WTC11 (cell line): Measurements from ENCODE around the gene KCNV2. TPM values are rescaled to one million over a fixed set of nuclear protein-coding genes. Genes with fewer than 3 reads are reported as not detected.

Source experiments
- ATAC-seq: fragments of 200-7000 bp; cut with Tn5 transposase; 2 replicates; pipeline ENCODE4 v1.10.0; 2021; ENCODE audit warnings: mild to moderate bottlenecking, moderate library complexity
- CTCF ChIA-PET: fragments of 300-600 bp; sonication (Branson Sonifier 250); formaldehyde crosslinking; loops from one replicate; lab custom pipeline; 2021; ENCODE audit warnings: antibody characterized with exemption; lab: Charles Lee
- POLR2A ChIA-PET: fragments of 350-600 bp; sonication (Branson Sonifier 250); formaldehyde crosslinking; loops from one replicate; lab custom pipeline; 2021; ENCODE audit warnings: antibody characterized with exemption; lab: Charles Lee
- DNase-seq: peaks from one replicate; pipeline ENCODE4 v3.0.0; 2021; ENCODE audit warnings: low spot score
- H3K27ac Mint-ChIP-seq: 2 replicates; pipeline ENCODE4 v1.8.0; 2021; ENCODE audit warnings: mixed read lengths
- H3K27me3 Mint-ChIP-seq: 2 replicates; pipeline ENCODE4 v1.8.0; 2021; ENCODE audit warnings: low read depth, mild to moderate bottlenecking, moderate library complexity, mixed read lengths
- H3K36me3 Mint-ChIP-seq: 2 replicates; pipeline ENCODE4 v1.8.0; 2021; ENCODE audit warnings: mixed read lengths
- H3K4me1 Mint-ChIP-seq: 2 replicates; pipeline ENCODE4 v1.8.0; 2022; ENCODE audit warnings: mixed read lengths
- H3K4me3 Mint-ChIP-seq: 2 replicates; pipeline ENCODE4 v1.8.0; 2021; ENCODE audit warnings: mild to moderate bottlenecking, moderate library complexity, mixed read lengths
- H3K9me3 Mint-ChIP-seq: 2 replicates; pipeline ENCODE4 v1.8.0; 2021; ENCODE audit warnings: mixed read lengths
- AR ChIP-seq: fragments of 250-450 bp; sonication (Bioruptor Pico); IDR thresholded peaks from 2 replicates; pipeline ENCODE4 v1.9.0; 2021; ENCODE audit warnings: mild to moderate bottlenecking
- CDX4 ChIP-seq: fragments of 250-450 bp; sonication (Bioruptor Pico); IDR thresholded peaks from 2 replicates; pipeline ENCODE4 v1.9.0; 2021; ENCODE audit warnings: moderate library complexity, mild to moderate bottlenecking, inconsistent platforms, borderline replicate concordance
- CREM ChIP-seq: sonication (generic); formaldehyde crosslinking; IDR thresholded peaks from 2 replicates; pipeline ENCODE4 v1.8.1; 2022; ENCODE audit warnings: mild to moderate bottlenecking, missing genetic modification reagents, moderate library complexity
- EMX1 ChIP-seq: fragments of 250-450 bp; sonication (Bioruptor Pico); IDR thresholded peaks from 2 replicates; pipeline ENCODE4 v1.8.0; 2021; ENCODE audit warnings: mild to moderate bottlenecking
- ESRRA ChIP-seq: sonication (generic); formaldehyde crosslinking; IDR thresholded peaks from 2 replicates; pipeline ENCODE4 v1.8.1; 2022; ENCODE audit warnings: mild to moderate bottlenecking, missing genetic modification reagents, borderline replicate concordance
- GABPB1 ChIP-seq: sonication (generic); formaldehyde crosslinking; IDR thresholded peaks from 2 replicates; pipeline ENCODE4 v1.8.1; 2023; ENCODE audit warnings: mild to moderate bottlenecking, missing genetic modification reagents
- GTF2I ChIP-seq: fragments of 250-450 bp; sonication (Bioruptor Pico); conservative IDR thresholded peaks from 2 replicates; pipeline ENCODE4 v1.4.0; 2021; ENCODE audit warnings: mild to moderate bottlenecking
- IRF2 ChIP-seq: sonication (generic); formaldehyde crosslinking; IDR thresholded peaks from 2 replicates; pipeline ENCODE4 v1.8.0; 2022; ENCODE audit warnings: low read depth, missing genetic modification reagents, borderline replicate concordance
- JAZF1 ChIP-seq: fragments of 250-450 bp; sonication (Bioruptor Pico); IDR thresholded peaks from 2 replicates; pipeline ENCODE4 v1.9.0; 2021; ENCODE audit warnings: moderate library complexity, mild to moderate bottlenecking, inconsistent platforms
- KAT7 ChIP-seq: sonication (generic); formaldehyde crosslinking; IDR thresholded peaks from 2 replicates; pipeline ENCODE4 v1.8.1; 2023; ENCODE audit warnings: missing genetic modification reagents, mild to moderate bottlenecking, borderline replicate concordance
- NFATC4 ChIP-seq: fragments of 250-450 bp; sonication (Bioruptor Pico); IDR thresholded peaks from 2 replicates; pipeline ENCODE4 v1.9.0; 2021; ENCODE audit warnings: mild to moderate bottlenecking
- NFYB ChIP-seq: sonication (generic); formaldehyde crosslinking; conservative IDR thresholded peaks from 2 replicates; pipeline ENCODE4 v1.8.0; 2022; ENCODE audit warnings: low read depth, missing genetic modification reagents
- NR2C2 ChIP-seq: sonication (generic); formaldehyde crosslinking; IDR thresholded peaks from 2 replicates; pipeline ENCODE4 v1.8.0; 2022; ENCODE audit warnings: mild to moderate bottlenecking, missing genetic modification reagents
- PREB ChIP-seq: sonication (generic); formaldehyde crosslinking; IDR thresholded peaks from 2 replicates; pipeline ENCODE4 v1.8.1; 2022; ENCODE audit warnings: mild to moderate bottlenecking, missing genetic modification reagents, moderate library complexity, borderline replicate concordance
- PRRX2 ChIP-seq: fragments of 250-450 bp; sonication (Bioruptor Pico); IDR thresholded peaks from 2 replicates; pipeline ENCODE4 v1.8.0; 2021; ENCODE audit warnings: mild to moderate bottlenecking
- SP1 ChIP-seq: sonication (generic); formaldehyde crosslinking; conservative IDR thresholded peaks from 2 replicates; pipeline ENCODE4 v1.8.1; 2022; ENCODE audit warnings: missing genetic modification reagents
- TCF7 ChIP-seq: sonication (generic); formaldehyde crosslinking; IDR thresholded peaks from 2 replicates; pipeline ENCODE4 v1.8.0; 2022; ENCODE audit warnings: mild to moderate bottlenecking, low read depth, missing genetic modification reagents, moderate library complexity
- TEAD1 ChIP-seq: sonication (generic); formaldehyde crosslinking; IDR thresholded peaks from 2 replicates; pipeline ENCODE4 v1.8.0; 2022; ENCODE audit warnings: mild to moderate bottlenecking, missing genetic modification reagents
- ZBTB21 ChIP-seq: sonication (generic); formaldehyde crosslinking; IDR thresholded peaks from 2 replicates; pipeline ENCODE4 v1.8.1; 2023; ENCODE audit warnings: mild to moderate bottlenecking, missing genetic modification reagents, borderline replicate concordance
- ZNF138 ChIP-seq: sonication (generic); formaldehyde crosslinking; conservative IDR thresholded peaks from 2 replicates; pipeline ENCODE4 v1.8.1; 2022; ENCODE audit warnings: mild to moderate bottlenecking, moderate library complexity, missing genetic modification reagents
- ZNF317 ChIP-seq: sonication (generic); formaldehyde crosslinking; IDR thresholded peaks from 2 replicates; pipeline ENCODE4 v1.8.1; 2023; ENCODE audit warnings: low read depth, mild to moderate bottlenecking, moderate library complexity, missing genetic modification reagents, borderline replicate concordance
- ZNF671 ChIP-seq: fragments of 250-450 bp; sonication (Bioruptor Pico); IDR thresholded peaks from 2 replicates; pipeline ENCODE4 v1.8.0; 2021; ENCODE audit warnings: mild to moderate bottlenecking
- total RNA-seq: library from RNA; stranded (reverse); gene quantifications from 3 replicates; pipeline ENCODE4 v1.2.3, GENCODE V29; 2021
- TF ChIP-seq, protein P1 (sequence below): sonication (generic); formaldehyde crosslinking; IDR thresholded peaks from 2 replicates; pipeline ENCODE4 v1.8.1; 2022; ENCODE audit warnings: mild to moderate bottlenecking, moderate library complexity, missing genetic modification reagents
- TF ChIP-seq, protein P2 (sequence below): sonication (generic); formaldehyde crosslinking; IDR thresholded peaks from 2 replicates; pipeline ENCODE4 v1.8.0; 2022; ENCODE audit warnings: missing genetic modification reagents
- TF ChIP-seq, protein P3 (sequence below): fragments of 250-450 bp; sonication (Bioruptor Pico); IDR thresholded peaks from 2 replicates; pipeline ENCODE4 v1.8.0; 2021; ENCODE audit warnings: mild to moderate bottlenecking
- TF ChIP-seq, protein P4 (sequence below): sonication (generic); formaldehyde crosslinking; IDR thresholded peaks from 2 replicates; pipeline ENCODE4 v1.8.1; 2023; ENCODE audit warnings: mild to moderate bottlenecking, missing genetic modification reagents, moderate library complexity

The KCNV2 gene
- total RNA-seq, 1 experiment from 2014 or later: not detected

DNA sequence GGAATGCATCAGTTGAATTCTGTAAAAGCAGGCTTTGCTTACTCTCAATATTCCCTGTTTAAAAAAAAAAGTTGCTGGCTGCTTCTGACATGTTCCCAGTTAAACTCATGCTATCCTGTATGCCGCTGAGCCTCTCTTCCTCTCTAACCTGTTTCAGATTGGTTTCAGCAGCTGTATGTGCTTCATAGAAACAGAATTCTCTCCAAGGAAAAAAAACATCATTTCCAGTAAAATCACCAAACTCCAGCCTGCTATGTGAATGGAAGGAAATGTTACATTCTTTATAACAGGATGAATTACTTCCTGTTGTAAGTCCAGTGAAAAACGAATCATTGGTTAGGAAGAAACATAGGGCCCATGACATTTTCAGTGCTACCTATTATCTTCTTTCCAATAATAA, 25.7 kb upstream of the KCNV2 start:
- no peaks in the 10 kb centered on the region for H3K9me3 Mint-ChIP-seq
- ATAC-seq: no peak
- H3K27ac Mint-ChIP-seq: no peak overlapping the region
- H3K4me1 Mint-ChIP-seq: peaks cover 4% of the 10 kb centered on the region
- TF ChIP-seq ZNF671 (CRISPR knock-in tag) (no peak), SP1 (CRISPR knock-in tag) (no peak), ESRRA (CRISPR knock-in tag) (no peak), TCF7 (CRISPR knock-in tag) (no peak), GTF2I (no peak), KAT7 (CRISPR knock-in tag) (no peak), EMX1 (CRISPR knock-in tag) (no peak), ZNF317 (CRISPR knock-in tag) (no peak), TEAD1 (CRISPR knock-in tag) (no peak), PREB (CRISPR knock-in tag) (no peak), GABPB1 (CRISPR knock-in tag) (no peak), NFATC4 (no peak), NR2C2 (CRISPR knock-in tag) (no peak), ZNF138 (no peak), NFYB (no peak), CREM (CRISPR knock-in tag) (no peak)
- TF ChIP-seq, protein P1, sequence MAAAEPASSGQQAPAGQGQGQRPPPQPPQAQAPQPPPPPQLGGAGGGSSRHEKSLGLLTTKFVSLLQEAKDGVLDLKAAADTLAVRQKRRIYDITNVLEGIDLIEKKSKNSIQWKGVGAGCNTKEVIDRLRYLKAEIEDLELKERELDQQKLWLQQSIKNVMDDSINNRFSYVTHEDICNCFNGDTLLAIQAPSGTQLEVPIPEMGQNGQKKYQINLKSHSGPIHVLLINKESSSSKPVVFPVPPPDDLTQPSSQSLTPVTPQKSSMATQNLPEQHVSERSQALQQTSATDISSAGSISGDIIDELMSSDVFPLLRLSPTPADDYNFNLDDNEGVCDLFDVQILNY: no peak
- TF ChIP-seq, protein P2, sequence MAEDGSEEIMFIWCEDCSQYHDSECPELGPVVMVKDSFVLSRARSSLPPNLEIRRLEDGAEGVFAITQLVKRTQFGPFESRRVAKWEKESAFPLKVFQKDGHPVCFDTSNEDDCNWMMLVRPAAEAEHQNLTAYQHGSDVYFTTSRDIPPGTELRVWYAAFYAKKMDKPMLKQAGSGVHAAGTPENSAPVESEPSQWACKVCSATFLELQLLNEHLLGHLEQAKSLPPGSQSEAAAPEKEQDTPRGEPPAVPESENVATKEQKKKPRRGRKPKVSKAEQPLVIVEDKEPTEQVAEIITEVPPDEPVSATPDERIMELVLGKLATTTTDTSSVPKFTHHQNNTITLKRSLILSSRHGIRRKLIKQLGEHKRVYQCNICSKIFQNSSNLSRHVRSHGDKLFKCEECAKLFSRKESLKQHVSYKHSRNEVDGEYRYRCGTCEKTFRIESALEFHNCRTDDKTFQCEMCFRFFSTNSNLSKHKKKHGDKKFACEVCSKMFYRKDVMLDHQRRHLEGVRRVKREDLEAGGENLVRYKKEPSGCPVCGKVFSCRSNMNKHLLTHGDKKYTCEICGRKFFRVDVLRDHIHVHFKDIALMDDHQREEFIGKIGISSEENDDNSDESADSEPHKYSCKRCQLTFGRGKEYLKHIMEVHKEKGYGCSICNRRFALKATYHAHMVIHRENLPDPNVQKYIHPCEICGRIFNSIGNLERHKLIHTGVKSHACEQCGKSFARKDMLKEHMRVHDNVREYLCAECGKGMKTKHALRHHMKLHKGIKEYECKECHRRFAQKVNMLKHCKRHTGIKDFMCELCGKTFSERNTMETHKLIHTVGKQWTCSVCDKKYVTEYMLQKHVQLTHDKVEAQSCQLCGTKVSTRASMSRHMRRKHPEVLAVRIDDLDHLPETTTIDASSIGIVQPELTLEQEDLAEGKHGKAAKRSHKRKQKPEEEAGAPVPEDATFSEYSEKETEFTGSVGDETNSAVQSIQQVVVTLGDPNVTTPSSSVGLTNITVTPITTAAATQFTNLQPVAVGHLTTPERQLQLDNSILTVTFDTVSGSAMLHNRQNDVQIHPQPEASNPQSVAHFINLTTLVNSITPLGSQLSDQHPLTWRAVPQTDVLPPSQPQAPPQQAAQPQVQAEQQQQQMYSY (CRISPR knock-in tag): no peak
- ChIA-PET CTCF (no interaction called here), POLR2A (no interaction called here)
- no peaks in the 10 kb centered on the region for H3K27me3 Mint-ChIP-seq
- no peak for DNase-seq
- H3K4me3 Mint-ChIP-seq: no peak overlapping the region
- no peaks in the 10 kb centered on the region for H3K36me3 Mint-ChIP-seq

- DNase-seq (no peak), ATAC-seq (no peak)
- POLR2A ChIA-PET: no interaction called here
- no peaks in the 10 kb centered on the region for H3K36me3 Mint-ChIP-seq
- H3K4me3 Mint-ChIP-seq: no peak overlapping the region
- no peaks in the 10 kb centered on the region; the same call in 1 of the 2 replicates for H3K9me3 Mint-ChIP-seq
- no peaks in the 10 kb centered on the region for H3K4me1 Mint-ChIP-seq
- CTCF ChIA-PET: interaction anchor here (0.8 kb wide), 1 partner anchor 570 kb away, joined by 3 read pairs; no protein-coding TSS in a partner anchor
- no peak overlapping the region for H3K27ac Mint-ChIP-seq
- H3K27me3 Mint-ChIP-seq: no peaks in the 10 kb centered on the region
- TF ChIP-seq, protein P3, sequence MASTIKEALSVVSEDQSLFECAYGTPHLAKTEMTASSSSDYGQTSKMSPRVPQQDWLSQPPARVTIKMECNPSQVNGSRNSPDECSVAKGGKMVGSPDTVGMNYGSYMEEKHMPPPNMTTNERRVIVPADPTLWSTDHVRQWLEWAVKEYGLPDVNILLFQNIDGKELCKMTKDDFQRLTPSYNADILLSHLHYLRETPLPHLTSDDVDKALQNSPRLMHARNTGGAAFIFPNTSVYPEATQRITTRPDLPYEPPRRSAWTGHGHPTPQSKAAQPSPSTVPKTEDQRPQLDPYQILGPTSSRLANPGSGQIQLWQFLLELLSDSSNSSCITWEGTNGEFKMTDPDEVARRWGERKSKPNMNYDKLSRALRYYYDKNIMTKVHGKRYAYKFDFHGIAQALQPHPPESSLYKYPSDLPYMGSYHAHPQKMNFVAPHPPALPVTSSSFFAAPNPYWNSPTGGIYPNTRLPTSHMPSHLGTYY (CRISPR knock-in tag): no peak
- TF ChIP-seq IRF2 (CRISPR knock-in tag): no peak
- TF ChIP-seq JAZF1 (CRISPR knock-in tag): no peak
- TF ChIP-seq CDX4 (CRISPR knock-in tag): no peak
- no peak for TF ChIP-seq ZNF671 (CRISPR knock-in tag)
- no peak for TF ChIP-seq PRRX2
- TF ChIP-seq EMX1 (CRISPR knock-in tag): no peak
- TF ChIP-seq ZNF317 (CRISPR knock-in tag): no peak
- TF ChIP-seq ZBTB21 (CRISPR knock-in tag): no peak
- TF ChIP-seq, protein P4, sequence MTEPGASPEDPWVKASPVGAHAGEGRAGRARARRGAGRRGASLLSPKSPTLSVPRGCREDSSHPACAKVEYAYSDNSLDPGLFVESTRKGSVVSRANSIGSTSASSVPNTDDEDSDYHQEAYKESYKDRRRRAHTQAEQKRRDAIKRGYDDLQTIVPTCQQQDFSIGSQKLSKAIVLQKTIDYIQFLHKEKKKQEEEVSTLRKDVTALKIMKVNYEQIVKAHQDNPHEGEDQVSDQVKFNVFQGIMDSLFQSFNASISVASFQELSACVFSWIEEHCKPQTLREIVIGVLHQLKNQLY (CRISPR knock-in tag): no peak
- TF ChIP-seq NFYB: no peak
- no peak for TF ChIP-seq AR (CRISPR knock-in tag)
These were observed 24.3 kb upstream of the KCNV2 start for GRCh38 chr9:2693056-2693455.
